ENCODE data around the gene OXER1.

The OXER1 gene

GRCh38 chr2:42764096-42764495, at the start of gene OXER1:
Gene OXER1 (minus strand): TSS chr2:42764135. CDS start chr2:42764062, 73 bp downstream.
- DNase-seq, result no peak

- peak; percentile 29 for DNase-seq
These were observed 49.1 kb upstream of the OXER1 start for GRCh38 chr2:42812899-42813479.

- DNase-seq, result no peak
These were observed 47.3 kb upstream of the OXER1 start for GRCh38 chr2:42810971-42811811.

- DNase-seq, result peak; percentile 93
These were observed 46.4 kb upstream of the OXER1 start for GRCh38 chr2:42810121-42810970.

GRCh38 chr2:42809819-42810120, 45.8 kb upstream of the OXER1 start:
- peak; percentile 84 for DNase-seq

GRCh38 chr2:42809131-42809818, 45.3 kb upstream of the OXER1 start:
- no peak for DNase-seq

GRCh38 chr2:42808301-42808700, 44.4 kb upstream of the OXER1 start:
- no peak for DNase-seq

GRCh38 chr2:42806786-42807185, 42.9 kb upstream of the OXER1 start:
- DNase-seq, result no peak

- DNase-seq, result no peak
These were observed 41.0 kb upstream of the OXER1 start for GRCh38 chr2:42804891-42805290.

GRCh38 chr2:42804338-42804737, 40.4 kb upstream of the OXER1 start:
- no peak for DNase-seq

GRCh38 chr2:42802150-42802549, 38.2 kb upstream of the OXER1 start:
- DNase-seq, result no peak

GRCh38 chr2:42801381-42801780, 37.4 kb upstream of the OXER1 start:
- DNase-seq, result no peak

GRCh38 chr2:42800981-42801380, 37.0 kb upstream of the OXER1 start:
- DNase-seq, result no peak

- DNase-seq, result no peak
These were observed 36.6 kb upstream of the OXER1 start for GRCh38 chr2:42800461-42800962.

GRCh38 chr2:42799881-42800280, 35.9 kb upstream of the OXER1 start:
- DNase-seq, result no peak

- no peak for DNase-seq
These were observed 33.3 kb upstream of the OXER1 start for GRCh38 chr2:42797281-42797680.

GRCh38 chr2:42796427-42797248, 32.7 kb upstream of the OXER1 start:
- no peak for DNase-seq

- no peak for DNase-seq
These were observed 31.9 kb upstream of the OXER1 start for GRCh38 chr2:42795841-42796301.

GRCh38 chr2:42795275-42795674, 31.3 kb upstream of the OXER1 start:
- DNase-seq, result no peak

GRCh38 chr2:42794271-42795046, 30.5 kb upstream of the OXER1 start:
- DNase-seq, result peak; percentile 47
